ENCODE results near the gene MRPS10. TPM values are rescaled to one million over a fixed set of nuclear protein-coding genes. Genes with fewer than 3 reads are reported as not detected.
A peak's percentile ranks its signal among the peaks of the same experiment; 100 is the strongest.
"Not testable (repeated sequence)": the region's sequence is repeated elsewhere in the genome, so short reads cannot be mapped to it uniquely, and the experiment has no call there.

Gene MRPS10
- total RNA-seq, 1 donor from 2014 or later, result 22.5 TPM

- H3K27ac Mint-ChIP-seq, result peak overlapping the region; percentile 10
- H3K4me3 Mint-ChIP-seq (ENCODE audit: low read depth), result no peak overlapping the region
- TF ChIP-seq, protein P1, sequence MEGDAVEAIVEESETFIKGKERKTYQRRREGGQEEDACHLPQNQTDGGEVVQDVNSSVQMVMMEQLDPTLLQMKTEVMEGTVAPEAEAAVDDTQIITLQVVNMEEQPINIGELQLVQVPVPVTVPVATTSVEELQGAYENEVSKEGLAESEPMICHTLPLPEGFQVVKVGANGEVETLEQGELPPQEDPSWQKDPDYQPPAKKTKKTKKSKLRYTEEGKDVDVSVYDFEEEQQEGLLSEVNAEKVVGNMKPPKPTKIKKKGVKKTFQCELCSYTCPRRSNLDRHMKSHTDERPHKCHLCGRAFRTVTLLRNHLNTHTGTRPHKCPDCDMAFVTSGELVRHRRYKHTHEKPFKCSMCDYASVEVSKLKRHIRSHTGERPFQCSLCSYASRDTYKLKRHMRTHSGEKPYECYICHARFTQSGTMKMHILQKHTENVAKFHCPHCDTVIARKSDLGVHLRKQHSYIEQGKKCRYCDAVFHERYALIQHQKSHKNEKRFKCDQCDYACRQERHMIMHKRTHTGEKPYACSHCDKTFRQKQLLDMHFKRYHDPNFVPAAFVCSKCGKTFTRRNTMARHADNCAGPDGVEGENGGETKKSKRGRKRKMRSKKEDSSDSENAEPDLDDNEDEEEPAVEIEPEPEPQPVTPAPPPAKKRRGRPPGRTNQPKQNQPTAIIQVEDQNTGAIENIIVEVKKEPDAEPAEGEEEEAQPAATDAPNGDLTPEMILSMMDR (IDR thresholded peaks at IDR 0.05; ENCODE audit: unreplicated experiment), result no peak
Observed at GRCh38 chr6:42221546-42221945, 3.9 kb upstream of the MRPS10 start.

DNA sequence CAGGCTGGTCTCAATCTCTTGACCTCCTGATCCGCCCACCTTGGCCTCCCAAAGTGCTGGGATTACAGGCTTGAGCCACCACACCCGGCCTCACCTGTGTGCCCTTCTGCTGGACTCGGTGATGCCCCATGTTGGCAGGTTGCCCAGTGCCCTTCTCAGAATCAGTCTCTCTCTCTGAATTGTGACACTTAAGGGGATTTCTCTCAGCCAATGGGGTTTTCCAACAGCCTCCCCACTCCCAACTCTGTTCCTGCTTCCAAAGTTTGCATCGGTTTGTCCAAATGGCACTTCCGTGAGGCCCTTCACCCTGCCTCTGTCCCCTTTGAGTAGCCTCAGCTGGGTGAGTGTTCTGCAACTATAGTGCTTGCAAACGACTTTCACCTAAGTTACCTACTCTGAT, 3.1 kb upstream of the MRPS10 start:
- DNase-seq (ENCODE audit: low spot score, unreplicated experiment), result no peak
- Mint-ChIP-seq H3K4me3 (ENCODE audit: low read depth) (no peak overlapping the region), H3K4me1 (ENCODE audit: low read depth) (peaks cover 13% of the 10 kb centered on the region), H3K36me3 (ENCODE audit: insufficient read depth) (no peaks in the 10 kb centered on the region), H3K27ac (no peak overlapping the region), H3K27me3 (no peaks in the 10 kb centered on the region), H3K9me3 (ENCODE audit: low read depth) (no peaks in the 10 kb centered on the region)
- TF ChIP-seq, protein P1 (IDR thresholded peaks at IDR 0.05; ENCODE audit: unreplicated experiment), result no peak

More at GRCh38 chr6:42221546-42221945, 3.9 kb upstream of the MRPS10 start:
- Mint-ChIP-seq H3K36me3 (ENCODE audit: insufficient read depth) (no peaks in the 10 kb centered on the region), H3K9me3 (ENCODE audit: low read depth) (no peaks in the 10 kb centered on the region), H3K4me1 (ENCODE audit: low read depth) (peaks cover 17% of the 10 kb centered on the region), H3K27me3 (no peaks in the 10 kb centered on the region)
- no peak for DNase-seq (ENCODE audit: low spot score, unreplicated experiment)

DNA sequence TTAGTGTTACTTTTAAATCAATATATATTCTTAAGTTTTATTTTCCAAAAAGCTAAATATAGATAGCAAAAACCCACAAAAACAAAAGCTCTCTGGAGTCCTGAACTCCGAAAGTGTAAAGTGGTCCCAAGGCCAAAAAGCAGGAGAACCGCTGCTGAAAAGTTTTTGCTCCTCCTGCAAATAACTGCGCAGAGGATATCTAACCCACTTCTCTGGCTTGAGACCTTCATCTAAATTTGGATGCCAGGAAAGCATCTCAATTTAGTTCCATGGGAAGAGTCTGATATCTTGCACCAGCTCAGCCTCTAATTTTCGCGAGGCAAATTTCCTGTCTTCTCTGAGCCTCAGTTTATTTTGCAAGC, 523 bp downstream of the MRPS10 start:
- Mint-ChIP-seq H3K4me3 (ENCODE audit: low read depth) (peak overlapping the region; percentile 99), H3K9me3 (ENCODE audit: low read depth) (no peaks in the 10 kb centered on the region), H3K36me3 (ENCODE audit: insufficient read depth) (peaks cover 4% of the 10 kb centered on the region), H3K27ac (peak overlapping the region; percentile 99), H3K27me3 (no peaks in the 10 kb centered on the region), H3K4me1 (ENCODE audit: low read depth) (peaks cover 11% of the 10 kb centered on the region)
- TF ChIP-seq, protein P1 (IDR thresholded peaks at IDR 0.05; ENCODE audit: unreplicated experiment), result no peak
- no peak for DNase-seq (ENCODE audit: low spot score, unreplicated experiment)

GRCh38 chr6:42216495-42216894, 1.2 kb downstream of the MRPS10 start:
- not testable (repeated sequence) for H3K27me3 Mint-ChIP-seq; H3K36me3 Mint-ChIP-seq (ENCODE audit: insufficient read depth); DNase-seq (ENCODE audit: low spot score, unreplicated experiment); H3K27ac Mint-ChIP-seq; H3K9me3 Mint-ChIP-seq (ENCODE audit: low read depth)
- H3K4me3 Mint-ChIP-seq (ENCODE audit: low read depth), result peak overlapping the region; percentile 72
- H3K4me1 Mint-ChIP-seq (ENCODE audit: low read depth), result peaks cover 11% of the 10 kb centered on the region

- no peak overlapping the region for H3K4me3 Mint-ChIP-seq (ENCODE audit: low read depth)
- H3K4me1 Mint-ChIP-seq (ENCODE audit: low read depth), result peaks cover 8% of the 10 kb centered on the region
- no peaks in the 10 kb centered on the region for H3K9me3 Mint-ChIP-seq (ENCODE audit: low read depth)
- TF ChIP-seq, protein P1 (IDR thresholded peaks at IDR 0.05; ENCODE audit: unreplicated experiment), result no peak
- DNase-seq (ENCODE audit: low spot score, unreplicated experiment), result no peak
- H3K27me3 Mint-ChIP-seq, result no peaks in the 10 kb centered on the region
- H3K27ac Mint-ChIP-seq, result no peak overlapping the region
- H3K36me3 Mint-ChIP-seq (ENCODE audit: insufficient read depth), result peaks cover 20% of the 10 kb centered on the region
Observed at GRCh38 chr6:42212442-42212841, 5.2 kb downstream of the MRPS10 start.

DNA sequence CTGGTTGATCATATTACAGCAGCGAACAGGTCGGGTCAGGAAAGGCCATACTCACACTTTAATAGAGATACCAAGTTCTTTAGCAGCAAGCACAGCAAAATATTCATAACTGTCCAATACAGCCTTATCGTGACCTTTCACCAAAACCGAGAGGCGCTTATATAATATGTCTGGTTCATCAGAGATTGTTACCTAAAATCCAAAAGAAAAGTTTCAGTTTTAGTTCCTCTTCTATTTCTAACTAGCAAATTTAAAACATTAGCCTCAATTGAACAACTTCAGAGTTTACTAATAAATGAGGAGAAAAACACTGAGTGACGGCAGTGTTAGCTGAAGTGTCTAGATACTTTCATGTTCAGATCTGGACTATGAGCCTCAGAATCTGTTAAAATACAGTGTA, 5.9 kb downstream of the MRPS10 start:
- H3K4me3 Mint-ChIP-seq (ENCODE audit: low read depth), result no peak overlapping the region
- no peak overlapping the region for H3K27ac Mint-ChIP-seq
- H3K9me3 Mint-ChIP-seq (ENCODE audit: low read depth), result no peaks in the 10 kb centered on the region
- DNase-seq (ENCODE audit: low spot score, unreplicated experiment), result no peak
- H3K27me3 Mint-ChIP-seq, result no peaks in the 10 kb centered on the region
- H3K36me3 Mint-ChIP-seq (ENCODE audit: insufficient read depth), result peaks cover 20% of the 10 kb centered on the region
- TF ChIP-seq, protein P1 (IDR thresholded peaks at IDR 0.05; ENCODE audit: unreplicated experiment), result no peak
- H3K4me1 Mint-ChIP-seq (ENCODE audit: low read depth), result peaks cover 5% of the 10 kb centered on the region
